Stimulated activated CD8-positive, alpha-beta memory T cell treated with anti-CD3 and anti-CD28 coated beads, Interleukin-15, amount 100 ng/mL, for 24 hours (primary cell): ENCODE data around the gene CLIP4.
"Not testable (repeated sequence)": the region's sequence is repeated elsewhere in the genome, so short reads cannot be mapped to it uniquely, and the experiment has no call there.

Experiments used
- DNase-seq: peaks from one replicate; pipeline ENCODE4 v3.0.0-alpha.2; 2020; ENCODE audit warnings: low read depth

CLIP4 gene

GRCh38 chr2:29100564-29100963, 14.7 kb upstream of the CLIP4 start:
- DNase-seq, result no peak

- DNase-seq, result no peak
Observed at GRCh38 chr2:29104688-29105087, 10.5 kb upstream of the CLIP4 start.

GRCh38 chr2:29105375-29105774, 9.8 kb upstream of the CLIP4 start:
- DNase-seq, result no peak

GRCh38 chr2:29106256-29106655, 9.0 kb upstream of the CLIP4 start:
- DNase-seq, result no peak

- DNase-seq, result no peak
Observed at GRCh38 chr2:29106980-29107388, 8.2 kb upstream of the CLIP4 start.

GRCh38 chr2:29107547-29107946, 7.7 kb upstream of the CLIP4 start:
- not testable (repeated sequence) for DNase-seq

GRCh38 chr2:29108225-29108624, 7.0 kb upstream of the CLIP4 start:
- DNase-seq, result no peak

GRCh38 chr2:29109246-29109645, 6.0 kb upstream of the CLIP4 start:
- DNase-seq, result no peak

- no peak for DNase-seq
Observed at GRCh38 chr2:29110916-29111535, 4.2 kb upstream of the CLIP4 start.

GRCh38 chr2:29112379-29112778, 2.8 kb upstream of the CLIP4 start:
- DNase-seq, result no peak

GRCh38 chr2:29113027-29113686, 2.1 kb upstream of the CLIP4 start:
- DNase-seq, result no peak

- no peak for DNase-seq
Observed at GRCh38 chr2:29113891-29114321, 1.3 kb upstream of the CLIP4 start.

- DNase-seq, result no peak
Observed at GRCh38 chr2:29114586-29114945, 649 bp upstream of the CLIP4 start.

- DNase-seq, result peak; percentile 20
Observed at GRCh38 chr2:29115797-29116781, 874 bp downstream of the CLIP4 start.

GRCh38 chr2:29117636-29118303, 2.6 kb downstream of the CLIP4 start:
- DNase-seq, result no peak

- DNase-seq, result no peak
Observed at GRCh38 chr2:29119211-29119610, 4.0 kb downstream of the CLIP4 start.

GRCh38 chr2:29120846-29121245, 5.6 kb downstream of the CLIP4 start:
- DNase-seq, result no peak

- no peak for DNase-seq
Observed at GRCh38 chr2:29123617-29124349, 8.6 kb downstream of the CLIP4 start.

GRCh38 chr2:29124504-29124903, 9.3 kb downstream of the CLIP4 start:
- no peak for DNase-seq

- DNase-seq, result no peak
Observed at GRCh38 chr2:29129586-29130281, 14.5 kb downstream of the CLIP4 start.

- DNase-seq, result no peak
Observed at GRCh38 chr2:29130295-29130694, 15.1 kb downstream of the CLIP4 start.
